SKM-1 treated with dmso at 0.1 percent for 144 hours (cell line): Measurements from ENCODE around the gene AUP1.
"Not testable (repeated sequence)": the region's sequence is repeated elsewhere in the genome, so short reads cannot be mapped to it uniquely, and the experiment has no call there.

Source experiments
- DNase-seq: peaks from one replicate; lab custom pipeline; 2025; ENCODE audit not compliant: unreplicated experiment; lab: John Stamatoyannopoulos, UW

The AUP1 gene

GRCh38 chr2:74499267-74499939 is 30.1 kb downstream of the AUP1 start, which contains the start of gene LBX2:
TSS of gene LBX2 (minus strand) at chr2:74499603. CDS start at chr2:74499537, 66 bp downstream.
- DNase-seq = no peak

- no peak for DNase-seq
Measured at GRCh38 chr2:74498500-74499266, 30.8 kb downstream of the AUP1 start.

GRCh38 chr2:74497777-74498499 is 31.6 kb downstream of the AUP1 start:
- no peak for DNase-seq

GRCh38 chr2:74496997-74497776 is 32.3 kb downstream of the AUP1 start:
- no peak for DNase-seq

GRCh38 chr2:74495440-74495839 is 34.1 kb downstream of the AUP1 start:
- no peak for DNase-seq

- no peak for DNase-seq
Measured at GRCh38 chr2:74493546-74493945, 36.0 kb downstream of the AUP1 start.

- no peak for DNase-seq
Measured at GRCh38 chr2:74491648-74492544, 37.6 kb downstream of the AUP1 start.

GRCh38 chr2:74489906-74490305 is 39.6 kb downstream of the AUP1 start:
- DNase-seq = no peak

- no peak for DNase-seq
Measured at GRCh38 chr2:74488643-74489481, 40.6 kb downstream of the AUP1 start.

- DNase-seq = no peak
Measured at GRCh38 chr2:74486141-74486540, 43.4 kb downstream of the AUP1 start.

GRCh38 chr2:74483675-74484164 is 45.8 kb downstream of the AUP1 start:
- not testable (repeated sequence) for DNase-seq

- peak; percentile 95 for DNase-seq
Measured at GRCh38 chr2:74482801-74483674, 46.5 kb downstream of the AUP1 start, which contains the start of the genes CCDC142 and TTC31. TSS of gene CCDC142 (minus strand) at chr2:74482998. CDS start at chr2:74482837, 161 bp downstream. TSS of gene TTC31 (plus strand) at chr2:74483081. CDS start at chr2:74483096, 15 bp downstream.

- DNase-seq = peak; percentile 24
Measured at GRCh38 chr2:74481961-74482800, 47.3 kb downstream of the AUP1 start.

- no peak for DNase-seq
Measured at GRCh38 chr2:74481431-74481830, 48.1 kb downstream of the AUP1 start.
